ENCODE data around the gene ESD. TPM values are rescaled to one million over a fixed set of nuclear protein-coding genes. Genes with fewer than 3 reads are reported as not detected.
A peak's percentile ranks its signal among the peaks of the same experiment; 100 is the strongest.

The ESD gene
- total RNA-seq, 2 experiments from 2014 or later = 130 to 133 TPM

- peaks cover 2% of the 10 kb centered on the region for H3K27me3 Mint-ChIP-seq
- DNase-seq (no peak), ATAC-seq (no peak)
- no peaks in the 10 kb centered on the region for H3K4me1 Mint-ChIP-seq (ENCODE audit: low read depth)
- no peaks in the 10 kb centered on the region for H3K9me3 Mint-ChIP-seq
- intact Hi-C loops (cut with micrococcal nuclease) = no loop called here
- CTCF ChIA-PET = no interaction called here
- H3K27ac Mint-ChIP-seq = no peak overlapping the region
- H3K36me3 Mint-ChIP-seq (ENCODE audit: low read depth) = no peaks in the 10 kb centered on the region
- no peak for TF ChIP-seq CTCF (IDR thresholded peaks at IDR 0.05)
- POLR2A ChIA-PET = no interaction called here
- H3K4me3 Mint-ChIP-seq = no peak overlapping the region
Measured at GRCh38 chr13:46804391-46804815, 7.4 kb upstream of the ESD start.

GRCh38 chr13:46803586-46803985 lies 6.6 kb upstream of the ESD start:
- intact Hi-C loops (cut with micrococcal nuclease) = no loop called here
- ATAC-seq (no peak), DNase-seq (no peak)
- H3K27me3 Mint-ChIP-seq = peaks cover 2% of the 10 kb centered on the region
- H3K4me3 Mint-ChIP-seq = no peak overlapping the region
- no peaks in the 10 kb centered on the region for H3K9me3 Mint-ChIP-seq
- POLR2A ChIA-PET = no interaction called here
- no peaks in the 10 kb centered on the region for H3K36me3 Mint-ChIP-seq (ENCODE audit: low read depth)
- no peak overlapping the region for H3K27ac Mint-ChIP-seq
- CTCF ChIA-PET = no interaction called here
- no peak for TF ChIP-seq CTCF (IDR thresholded peaks at IDR 0.05)
- no peaks in the 10 kb centered on the region for H3K4me1 Mint-ChIP-seq (ENCODE audit: low read depth)

- TF ChIP-seq CTCF (IDR thresholded peaks at IDR 0.05) = no peak
- ChIA-PET CTCF (interaction anchor here (1.4 to 2.6 kb wide), 3 partner anchors 9 to 250 kb away, joined by 3 to 8 read pairs (median 3); no protein-coding TSS in a partner anchor), POLR2A (interaction anchor here (0.7 kb wide), 1 partner anchor 241 kb away, joined by 3 read pairs; no protein-coding TSS in a partner anchor)
- ATAC-seq (no peak), DNase-seq (no peak)
- no peak overlapping the region for H3K27ac Mint-ChIP-seq
- H3K4me3 Mint-ChIP-seq = no peak overlapping the region
- intact Hi-C loops (cut with micrococcal nuclease) = no loop called here
- H3K4me1 Mint-ChIP-seq (ENCODE audit: low read depth) = peaks cover 9% of the 10 kb centered on the region
- H3K9me3 Mint-ChIP-seq = no peaks in the 10 kb centered on the region
- no peaks in the 10 kb centered on the region for H3K36me3 Mint-ChIP-seq (ENCODE audit: low read depth)
- H3K27me3 Mint-ChIP-seq = no peaks in the 10 kb centered on the region
Measured at GRCh38 chr13:46801858-46802257, 4.9 kb upstream of the ESD start.

GRCh38 chr13:46799139-46799538 lies 2.2 kb upstream of the ESD start:
- no peak overlapping the region for H3K27ac Mint-ChIP-seq
- ATAC-seq (no peak), DNase-seq (no peak)
- peaks cover 24% of the 10 kb centered on the region for H3K4me1 Mint-ChIP-seq (ENCODE audit: low read depth)
- no peaks in the 10 kb centered on the region for H3K27me3 Mint-ChIP-seq
- ChIA-PET POLR2A (no interaction called here), CTCF (interaction anchor here (0.9 kb wide), 1 partner anchor 247 kb away, joined by 3 read pairs; no protein-coding TSS in a partner anchor)
- no peak for TF ChIP-seq CTCF (IDR thresholded peaks at IDR 0.05)
- peaks cover 10% of the 10 kb centered on the region for H3K36me3 Mint-ChIP-seq (ENCODE audit: low read depth)
- no peaks in the 10 kb centered on the region for H3K9me3 Mint-ChIP-seq
- intact Hi-C loops (cut with micrococcal nuclease) = loop anchor here (5.0 kb wide), 1 partner anchor 247 kb away; the partner anchor contains the start of gene LRCH1
- no peak overlapping the region for H3K4me3 Mint-ChIP-seq

GRCh38 chr13:46797501-46798237 lies 708 bp upstream of the ESD start:
- DNase-seq = no peak
- intact Hi-C loops (cut with micrococcal nuclease) = loop anchor here (5.0 kb wide), 1 partner anchor 245 kb away; the partner anchor contains the start of gene LRCH1
- H3K9me3 Mint-ChIP-seq = no peaks in the 10 kb centered on the region
- peak overlapping the region; percentile 96 for H3K4me3 Mint-ChIP-seq
- H3K27me3 Mint-ChIP-seq = no peaks in the 10 kb centered on the region
- ChIA-PET POLR2A (no interaction called here), CTCF (interaction anchor here (0.6 to 1.5 kb wide), 3 partner anchors 9 to 265 kb away, joined by 3 read pairs; no protein-coding TSS in a partner anchor)
- H3K27ac Mint-ChIP-seq = peak overlapping the region; percentile 93
- peaks cover 36% of the 10 kb centered on the region for H3K4me1 Mint-ChIP-seq (ENCODE audit: low read depth)
- no peak for ATAC-seq
- H3K36me3 Mint-ChIP-seq (ENCODE audit: low read depth) = peaks cover 17% of the 10 kb centered on the region
- no peak for TF ChIP-seq CTCF (IDR thresholded peaks at IDR 0.05)
